ENCODE data around the gene WASF2. TPM values are rescaled to one million over a fixed set of nuclear protein-coding genes. Genes with fewer than 3 reads are reported as not detected.
A peak's percentile ranks its signal among the peaks of the same experiment; 100 is the strongest.

Gene WASF2
- total RNA-seq, 1 experiment from 2014 or later, result 104 TPM

DNA sequence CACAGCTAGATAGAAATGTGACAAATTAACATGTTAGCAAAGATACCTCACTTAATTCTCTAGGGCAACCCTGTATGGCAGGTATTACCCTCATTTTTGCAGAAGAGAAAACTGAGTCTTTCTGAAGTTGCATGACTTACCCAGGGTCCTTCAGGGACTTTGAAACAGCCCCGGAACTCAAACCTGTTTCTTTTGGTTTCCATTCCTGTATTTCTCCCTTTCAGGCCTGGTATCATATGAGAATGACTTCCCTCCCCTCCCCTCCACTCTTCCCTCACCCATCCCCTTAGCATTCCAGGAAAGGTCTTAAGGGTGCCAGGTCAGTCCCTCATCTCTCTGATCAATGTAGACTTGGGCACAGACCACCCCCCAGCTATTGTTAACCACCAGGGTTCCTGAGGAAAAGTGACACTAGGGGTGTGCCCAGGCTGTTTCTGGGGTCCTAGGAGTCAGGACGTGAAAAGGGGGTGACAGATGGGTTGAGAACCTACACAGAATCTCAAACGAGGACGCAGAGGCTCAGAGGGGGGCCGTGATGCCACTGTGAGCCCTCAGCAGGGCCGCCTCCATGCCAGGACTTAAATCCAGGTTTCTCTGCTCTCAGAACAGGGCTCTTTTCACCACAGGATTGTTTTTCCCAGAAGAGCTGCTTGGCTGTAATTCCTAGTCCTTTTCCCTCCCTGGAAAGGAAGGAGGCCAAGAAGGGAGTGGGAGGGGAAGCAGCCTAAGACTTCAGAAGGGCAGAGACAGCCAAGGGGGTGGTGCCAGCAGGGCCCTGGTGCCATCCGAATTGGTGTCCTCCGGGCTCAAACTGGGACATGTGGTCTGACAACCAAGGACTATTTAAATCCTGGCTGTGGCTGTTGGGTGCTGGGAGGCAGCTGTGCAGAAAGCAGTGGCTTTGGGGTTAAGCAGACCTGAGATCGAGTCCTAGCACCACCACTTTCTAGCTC is 2.1 kb upstream of the WASF2 start (continued):
- TF ChIP-seq, protein P1, sequence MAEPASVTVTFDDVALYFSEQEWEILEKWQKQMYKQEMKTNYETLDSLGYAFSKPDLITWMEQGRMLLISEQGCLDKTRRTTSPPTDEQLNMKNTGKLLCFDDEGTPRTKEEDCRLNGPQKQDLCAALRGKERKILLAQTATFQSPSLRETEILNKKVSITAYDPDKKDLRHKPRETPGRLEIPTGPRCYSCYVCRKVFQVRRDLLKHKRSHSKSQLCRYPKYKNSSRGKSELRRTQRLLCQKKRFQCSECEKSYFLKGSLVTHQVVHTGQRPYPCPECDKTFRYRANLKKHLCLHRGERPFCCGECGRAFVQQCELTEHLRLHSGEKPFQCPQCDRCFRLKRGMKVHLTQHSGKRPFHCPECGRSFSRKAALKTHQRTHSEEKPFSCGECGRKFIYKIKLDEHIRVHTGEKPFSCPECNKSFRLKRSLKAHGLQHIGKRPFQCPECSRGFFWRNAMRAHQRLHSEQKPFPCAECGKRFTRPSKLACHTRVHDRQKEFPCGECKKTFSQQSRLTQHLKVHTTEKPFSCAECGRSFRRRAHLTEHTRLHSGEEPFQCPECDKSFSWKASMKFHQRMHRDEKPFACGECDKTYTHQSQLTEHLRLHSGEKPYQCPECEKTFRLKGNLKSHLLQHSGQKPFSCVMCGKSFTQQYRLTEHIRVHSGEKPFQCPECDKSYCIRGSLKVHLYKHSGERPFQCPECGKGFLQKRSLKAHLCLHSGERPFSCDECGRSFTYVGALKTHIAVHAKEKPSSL (CRISPR knock-in tag; conservative IDR thresholded peaks at IDR 0.05), result no peak
- TF ChIP-seq, protein P2, sequence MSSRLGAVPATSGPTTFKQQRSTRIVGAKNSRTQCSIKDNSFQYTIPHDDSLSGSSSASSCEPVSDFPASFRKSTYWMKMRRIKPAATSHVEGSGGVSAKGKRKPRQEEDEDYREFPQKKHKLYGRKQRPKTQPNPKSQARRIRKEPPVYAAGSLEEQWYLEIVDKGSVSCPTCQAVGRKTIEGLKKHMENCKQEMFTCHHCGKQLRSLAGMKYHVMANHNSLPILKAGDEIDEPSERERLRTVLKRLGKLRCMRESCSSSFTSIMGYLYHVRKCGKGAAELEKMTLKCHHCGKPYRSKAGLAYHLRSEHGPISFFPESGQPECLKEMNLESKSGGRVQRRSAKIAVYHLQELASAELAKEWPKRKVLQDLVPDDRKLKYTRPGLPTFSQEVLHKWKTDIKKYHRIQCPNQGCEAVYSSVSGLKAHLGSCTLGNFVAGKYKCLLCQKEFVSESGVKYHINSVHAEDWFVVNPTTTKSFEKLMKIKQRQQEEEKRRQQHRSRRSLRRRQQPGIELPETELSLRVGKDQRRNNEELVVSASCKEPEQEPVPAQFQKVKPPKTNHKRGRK (CRISPR knock-in tag; IDR thresholded peaks at IDR 0.05; ENCODE audit: borderline replicate concordance), result no peak
- TF ChIP-seq, protein P3, sequence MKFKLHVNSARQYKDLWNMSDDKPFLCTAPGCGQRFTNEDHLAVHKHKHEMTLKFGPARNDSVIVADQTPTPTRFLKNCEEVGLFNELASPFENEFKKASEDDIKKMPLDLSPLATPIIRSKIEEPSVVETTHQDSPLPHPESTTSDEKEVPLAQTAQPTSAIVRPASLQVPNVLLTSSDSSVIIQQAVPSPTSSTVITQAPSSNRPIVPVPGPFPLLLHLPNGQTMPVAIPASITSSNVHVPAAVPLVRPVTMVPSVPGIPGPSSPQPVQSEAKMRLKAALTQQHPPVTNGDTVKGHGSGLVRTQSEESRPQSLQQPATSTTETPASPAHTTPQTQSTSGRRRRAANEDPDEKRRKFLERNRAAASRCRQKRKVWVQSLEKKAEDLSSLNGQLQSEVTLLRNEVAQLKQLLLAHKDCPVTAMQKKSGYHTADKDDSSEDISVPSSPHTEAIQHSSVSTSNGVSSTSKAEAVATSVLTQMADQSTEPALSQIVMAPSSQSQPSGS (CRISPR knock-in tag; IDR thresholded peaks at IDR 0.05; ENCODE audit: borderline replicate concordance, low read depth), result no peak

DNA sequence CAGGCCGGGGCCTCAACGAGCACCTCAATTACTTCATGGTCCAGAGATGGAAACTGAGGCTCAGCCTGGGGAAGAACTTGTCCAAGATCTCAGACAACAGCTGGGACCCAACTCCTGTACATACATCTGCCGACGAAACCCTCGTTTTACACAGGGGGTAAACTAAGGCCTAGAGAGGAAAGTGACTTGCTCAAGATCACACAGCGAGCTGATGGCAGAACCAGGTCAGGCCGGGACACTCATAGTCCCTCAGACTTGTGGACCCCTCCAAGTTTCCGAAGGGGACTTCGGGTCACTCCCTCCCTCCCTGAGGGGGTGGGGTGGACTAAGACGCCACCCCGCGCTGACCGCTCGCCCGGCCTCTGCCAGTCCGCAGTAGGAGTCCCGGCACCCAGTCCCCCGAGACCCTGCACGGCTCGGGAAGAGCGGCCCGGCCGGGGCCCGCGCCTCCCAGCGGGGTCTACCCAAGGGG is 430 bp downstream of the WASF2 start:
- H3K9me3 Mint-ChIP-seq, result no peaks in the 10 kb centered on the region
- H3K27ac Mint-ChIP-seq, result peak overlapping the region; percentile 80
- peak overlapping the region; percentile 94 for H3K4me3 Mint-ChIP-seq
- no peaks in the 10 kb centered on the region for H3K27me3 Mint-ChIP-seq (ENCODE audit: low read depth)
- CTCF ChIA-PET, result interaction anchor here (0.7 to 1.8 kb wide), 17 partner anchors 9 to 183 kb away, joined by 3 to 9 read pairs (median 3); partner anchors contain the start of gene AHDC1
- POLR2A ChIA-PET, result interaction anchor here (1.0 to 1.3 kb wide), 5 partner anchors 59 to 124 kb away, joined by 3 to 4 read pairs (median 3); no protein-coding TSS in a partner anchor
- DNase-seq (ENCODE audit: low spot score) (peak; percentile 18), ATAC-seq (peak; percentile 3)
- TF ChIP-seq ZNF671 (CRISPR knock-in tag; IDR thresholded peaks at IDR 0.05), result no peak
- TF ChIP-seq PRRX2 (CRISPR knock-in tag; IDR thresholded peaks at IDR 0.05), result no peak
- 0 out of 2 replicates have a peak, but pooled peaks have one; percentile 21 for TF ChIP-seq KAT7 (CRISPR knock-in tag; IDR thresholded peaks at IDR 0.05; ENCODE audit: borderline replicate concordance)
- peaks cover 27% of the 10 kb centered on the region for H3K4me1 Mint-ChIP-seq
- H3K36me3 Mint-ChIP-seq, result 0 out of 2 replicates have a peak, but pooled peaks cover 2% of the 10 kb centered on the region

DNA sequence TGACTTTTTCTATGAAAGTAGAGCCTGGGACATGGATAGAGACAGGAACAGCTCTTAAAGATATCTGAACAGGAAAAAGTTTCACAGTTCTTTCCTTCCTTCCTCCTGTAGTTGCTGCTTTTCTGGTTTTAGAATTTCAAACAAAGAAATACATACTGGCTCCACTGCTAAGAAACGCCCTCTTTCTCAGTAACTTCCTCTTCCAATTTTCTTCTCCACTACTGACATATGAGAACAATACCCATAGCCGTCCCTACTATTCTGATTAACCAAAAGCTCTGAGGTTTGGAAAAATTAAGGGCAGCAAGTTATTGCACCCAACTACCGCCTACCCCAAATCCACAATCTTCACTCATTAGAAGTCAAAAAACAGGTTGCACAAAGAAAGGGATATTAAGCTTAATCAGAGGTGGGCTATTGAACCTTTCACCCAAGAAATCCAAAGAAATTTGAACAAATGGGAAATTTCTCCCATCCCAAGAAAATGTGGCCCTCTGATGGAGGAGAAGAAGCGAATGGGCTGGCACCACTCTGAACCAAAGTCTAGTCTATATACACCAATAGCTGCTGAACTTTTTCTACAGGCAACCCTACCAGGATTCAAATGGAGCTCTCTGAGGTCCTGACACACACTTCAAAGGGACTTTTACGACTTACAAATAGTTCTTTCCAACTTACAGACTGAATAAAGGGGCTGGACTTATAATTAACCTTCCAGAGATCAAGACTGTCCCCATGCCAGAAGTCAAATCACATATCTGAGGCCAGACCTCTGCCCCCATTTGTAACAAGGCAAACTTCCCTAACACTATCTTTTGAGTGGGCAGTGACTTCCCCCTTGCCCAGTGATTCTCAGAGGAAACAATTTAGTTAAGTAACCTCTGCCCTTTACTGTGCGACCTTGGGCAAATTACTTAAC is 1.7 kb downstream of the WASF2 start:
- peaks cover 32% of the 10 kb centered on the region for H3K4me1 Mint-ChIP-seq
- POLR2A ChIA-PET, result interaction anchor here (1.2 kb wide), 1 partner anchor 58 kb away, joined by 8 read pairs; no protein-coding TSS in a partner anchor
- no peaks in the 10 kb centered on the region for H3K27me3 Mint-ChIP-seq (ENCODE audit: low read depth)
- H3K36me3 Mint-ChIP-seq, result peaks cover 2% of the 10 kb centered on the region; the same call in 1 of the 2 replicates
- H3K9me3 Mint-ChIP-seq, result no peaks in the 10 kb centered on the region
- CTCF ChIA-PET, result interaction anchor here (0.7 to 1.8 kb wide), 8 partner anchors 9 to 120 kb away, joined by 3 to 11 read pairs (median 3); partner anchors contain the start of gene AHDC1
- DNase-seq (ENCODE audit: low spot score) (peak; percentile 6), ATAC-seq (no peak)
- peak overlapping the region; percentile 89 for H3K27ac Mint-ChIP-seq
- H3K4me3 Mint-ChIP-seq, result peak overlapping the region; percentile 94
- no peak for TF ChIP-seq ZNF138 (CRISPR knock-in tag; conservative IDR thresholded peaks at IDR 0.05)
- no peak for TF ChIP-seq MXD4 (CRISPR knock-in tag; IDR thresholded peaks at IDR 0.05; ENCODE audit: borderline replicate concordance)
- TF ChIP-seq, protein P4, sequence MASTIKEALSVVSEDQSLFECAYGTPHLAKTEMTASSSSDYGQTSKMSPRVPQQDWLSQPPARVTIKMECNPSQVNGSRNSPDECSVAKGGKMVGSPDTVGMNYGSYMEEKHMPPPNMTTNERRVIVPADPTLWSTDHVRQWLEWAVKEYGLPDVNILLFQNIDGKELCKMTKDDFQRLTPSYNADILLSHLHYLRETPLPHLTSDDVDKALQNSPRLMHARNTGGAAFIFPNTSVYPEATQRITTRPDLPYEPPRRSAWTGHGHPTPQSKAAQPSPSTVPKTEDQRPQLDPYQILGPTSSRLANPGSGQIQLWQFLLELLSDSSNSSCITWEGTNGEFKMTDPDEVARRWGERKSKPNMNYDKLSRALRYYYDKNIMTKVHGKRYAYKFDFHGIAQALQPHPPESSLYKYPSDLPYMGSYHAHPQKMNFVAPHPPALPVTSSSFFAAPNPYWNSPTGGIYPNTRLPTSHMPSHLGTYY (CRISPR knock-in tag; IDR thresholded peaks at IDR 0.05), result no peak
- TF ChIP-seq AFF4 (CRISPR knock-in tag; IDR thresholded peaks at IDR 0.05; ENCODE audit: borderline replicate concordance), result no peak
- TF ChIP-seq, protein P5, sequence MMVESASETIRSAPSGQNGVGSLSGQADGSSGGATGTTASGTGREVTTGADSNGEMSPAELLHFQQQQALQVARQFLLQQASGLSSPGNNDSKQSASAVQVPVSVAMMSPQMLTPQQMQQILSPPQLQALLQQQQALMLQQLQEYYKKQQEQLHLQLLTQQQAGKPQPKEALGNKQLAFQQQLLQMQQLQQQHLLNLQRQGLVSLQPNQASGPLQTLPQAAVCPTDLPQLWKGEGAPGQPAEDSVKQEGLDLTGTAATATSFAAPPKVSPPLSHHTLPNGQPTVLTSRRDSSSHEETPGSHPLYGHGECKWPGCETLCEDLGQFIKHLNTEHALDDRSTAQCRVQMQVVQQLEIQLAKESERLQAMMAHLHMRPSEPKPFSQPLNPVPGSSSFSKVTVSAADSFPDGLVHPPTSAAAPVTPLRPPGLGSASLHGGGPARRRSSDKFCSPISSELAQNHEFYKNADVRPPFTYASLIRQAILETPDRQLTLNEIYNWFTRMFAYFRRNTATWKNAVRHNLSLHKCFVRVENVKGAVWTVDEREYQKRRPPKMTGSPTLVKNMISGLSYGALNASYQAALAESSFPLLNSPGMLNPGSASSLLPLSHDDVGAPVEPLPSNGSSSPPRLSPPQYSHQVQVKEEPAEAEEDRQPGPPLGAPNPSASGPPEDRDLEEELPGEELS (CRISPR knock-in tag; IDR thresholded peaks at IDR 0.05), result no peak

Data from WTC11 (cell line).